GM18861 (cell line): ENCODE data around the gene BAG5.

Experiments used
- ATAC-seq: cut with Tn5 transposase; IDR thresholded peaks from one replicate; pipeline ENCODE4 v1.9.1; 2021; ENCODE audit not compliant: unreplicated experiment

The BAG5 gene

GRCh38 chr14:103510724-103511693 lies 51.4 kb downstream of the BAG5 start:
- ATAC-seq, result no peak

- ATAC-seq, result no peak
Measured at GRCh38 chr14:103509864-103510723, 52.4 kb downstream of the BAG5 start.

GRCh38 chr14:103508521-103509329 lies 53.7 kb downstream of the BAG5 start:
- ATAC-seq, result no peak

- ATAC-seq, result no peak
Measured at GRCh38 chr14:103507751-103508150, 54.7 kb downstream of the BAG5 start.
